ENCODE results near the gene FHIT. TPM values are rescaled to one million over a fixed set of nuclear protein-coding genes. Genes with fewer than 3 reads are reported as not detected.

FHIT gene
- polyA plus RNA-seq, 1 donor, result 35.8 TPM

DNA sequence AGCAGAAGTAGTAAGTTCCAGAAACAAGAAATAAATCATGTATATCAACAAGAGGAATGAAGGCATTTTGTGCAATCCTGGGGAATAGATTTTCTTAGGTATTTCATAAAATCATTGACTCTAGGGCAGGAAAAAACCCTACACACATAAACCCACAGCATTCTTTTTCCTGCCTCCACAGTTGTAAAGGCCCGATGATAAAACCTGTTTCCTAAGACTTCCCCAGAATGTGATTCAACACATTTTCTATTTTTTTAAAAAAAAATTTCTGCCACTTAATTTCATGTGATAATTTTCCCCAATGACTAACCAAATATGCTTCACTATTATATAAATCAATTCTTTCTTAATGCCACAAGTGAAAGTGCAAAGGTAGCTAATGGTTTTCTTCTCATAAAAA lies 407.0 kb downstream of the FHIT start:
- Histone ChIP-seq H3K27ac (ENCODE audit: low read length) (no peak overlapping the region), H3K9me3 (ENCODE audit: control insufficient read depth, low read depth, low read length) (no peaks in the 10 kb centered on the region), H3K4me3 (ENCODE audit: low read length) (no peak overlapping the region), H3K27me3 (ENCODE audit: control insufficient read depth, insufficient read depth, low read length) (no peaks in the 10 kb centered on the region), H3K36me3 (ENCODE audit: control insufficient read depth, insufficient read depth, low read length) (no peaks in the 10 kb centered on the region), H3K4me1 (ENCODE audit: control insufficient read depth, insufficient read depth, low read length) (no peaks in the 10 kb centered on the region)
- no peak for DNase-seq
- 100% methylated on average over 1 of the region's 1 CpG for WGBS (ENCODE audit: insufficient coverage, low lambda C conversion rate)

DNA sequence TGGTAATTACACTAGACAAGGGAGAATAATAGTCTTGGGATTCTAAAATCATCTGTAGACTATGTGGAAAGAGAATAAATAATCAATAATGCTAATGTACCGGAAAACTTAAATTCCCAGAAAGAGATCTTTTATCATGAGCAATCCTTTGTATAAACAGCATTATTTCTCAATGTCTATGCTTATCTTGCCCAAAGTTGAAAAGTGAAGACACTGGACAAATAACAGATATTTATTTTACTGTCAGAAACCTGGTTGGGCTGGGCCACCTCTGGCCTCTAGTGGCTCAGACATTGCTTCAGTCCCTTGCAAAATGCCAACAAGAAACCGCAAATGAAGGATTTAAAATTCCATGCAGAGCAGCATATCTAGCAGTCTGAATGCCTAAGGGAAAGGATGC lies 409.9 kb downstream of the FHIT start:
- WGBS (ENCODE audit: insufficient coverage, low lambda C conversion rate), result no CpG with 5 or more reads among the region's 2 CpGs
- H3K36me3 ChIP-seq (ENCODE audit: control insufficient read depth, insufficient read depth, low read length), result no peaks in the 10 kb centered on the region
- no peak overlapping the region for H3K4me3 ChIP-seq (ENCODE audit: low read length)
- H3K27ac ChIP-seq (ENCODE audit: low read length), result no peak overlapping the region
- no peaks in the 10 kb centered on the region for H3K4me1 ChIP-seq (ENCODE audit: control insufficient read depth, insufficient read depth, low read length)
- no peak for DNase-seq
- H3K9me3 ChIP-seq (ENCODE audit: control insufficient read depth, low read depth, low read length), result no peaks in the 10 kb centered on the region
- H3K27me3 ChIP-seq (ENCODE audit: control insufficient read depth, insufficient read depth, low read length), result no peaks in the 10 kb centered on the region

DNA sequence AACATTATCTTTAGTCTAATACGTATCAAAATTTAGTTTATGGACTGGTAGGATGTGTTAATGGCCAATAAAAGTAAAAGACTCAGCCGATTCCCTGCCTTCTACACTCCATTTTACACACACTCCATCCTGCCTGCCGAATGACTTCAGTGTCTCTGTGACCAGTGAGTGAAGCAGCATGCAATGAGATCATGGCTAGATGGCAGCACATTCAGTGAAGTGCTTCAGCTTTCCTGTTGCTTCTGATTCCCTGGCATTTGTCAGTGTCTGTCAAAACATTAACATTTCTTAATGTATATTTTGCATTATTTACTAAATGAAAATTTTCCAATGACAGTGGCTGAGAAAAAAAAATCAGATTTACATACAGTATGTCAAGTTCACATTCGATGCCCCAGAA lies 412.0 kb downstream of the FHIT start:
- H3K27me3 ChIP-seq (ENCODE audit: control insufficient read depth, insufficient read depth, low read length), result no peaks in the 10 kb centered on the region
- WGBS (ENCODE audit: insufficient coverage, low lambda C conversion rate), result no CpG with 5 or more reads among the region's 4 CpGs
- DNase-seq, result no peak

DNA sequence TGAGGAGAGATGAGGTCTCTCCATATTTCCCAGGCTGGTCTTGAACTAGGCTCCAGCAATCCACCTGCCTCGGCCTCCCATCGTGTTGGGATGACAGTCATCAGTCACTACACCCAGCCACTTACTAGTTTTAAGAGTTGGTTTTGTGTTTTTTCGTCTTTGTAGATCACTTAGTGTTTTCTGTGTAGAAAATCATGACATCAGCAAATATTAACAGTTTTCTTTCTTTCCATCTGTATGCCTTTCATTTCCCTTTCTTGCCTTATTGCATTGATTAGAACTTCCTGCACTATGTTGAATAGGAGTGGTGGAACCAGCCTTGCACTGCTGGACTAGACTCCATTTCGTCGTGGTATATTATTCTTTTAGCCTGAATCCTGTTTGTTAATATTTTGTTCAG lies 415.5 kb downstream of the FHIT start:
- Histone ChIP-seq H3K36me3 (ENCODE audit: control insufficient read depth, insufficient read depth, low read length) (no peaks in the 10 kb centered on the region), H3K27ac (ENCODE audit: low read length) (no peak overlapping the region), H3K27me3 (ENCODE audit: control insufficient read depth, insufficient read depth, low read length) (no peaks in the 10 kb centered on the region), H3K4me3 (ENCODE audit: low read length) (no peak overlapping the region), H3K9me3 (ENCODE audit: control insufficient read depth, low read depth, low read length) (no peaks in the 10 kb centered on the region), H3K4me1 (ENCODE audit: control insufficient read depth, insufficient read depth, low read length) (no peaks in the 10 kb centered on the region)
- DNase-seq, result no peak
- WGBS (ENCODE audit: insufficient coverage, low lambda C conversion rate), result 100% methylated on average over 3 of the region's 5 CpGs

More for the DNA sequence above, 412.0 kb downstream of the FHIT start:
- no peaks in the 10 kb centered on the region for H3K4me1 ChIP-seq (ENCODE audit: control insufficient read depth, insufficient read depth, low read length)
- H3K27ac ChIP-seq (ENCODE audit: low read length), result no peak overlapping the region
- no peaks in the 10 kb centered on the region for H3K36me3 ChIP-seq (ENCODE audit: control insufficient read depth, insufficient read depth, low read length)
- H3K9me3 ChIP-seq (ENCODE audit: control insufficient read depth, low read depth, low read length), result no peaks in the 10 kb centered on the region
- no peak overlapping the region for H3K4me3 ChIP-seq (ENCODE audit: low read length)

DNA sequence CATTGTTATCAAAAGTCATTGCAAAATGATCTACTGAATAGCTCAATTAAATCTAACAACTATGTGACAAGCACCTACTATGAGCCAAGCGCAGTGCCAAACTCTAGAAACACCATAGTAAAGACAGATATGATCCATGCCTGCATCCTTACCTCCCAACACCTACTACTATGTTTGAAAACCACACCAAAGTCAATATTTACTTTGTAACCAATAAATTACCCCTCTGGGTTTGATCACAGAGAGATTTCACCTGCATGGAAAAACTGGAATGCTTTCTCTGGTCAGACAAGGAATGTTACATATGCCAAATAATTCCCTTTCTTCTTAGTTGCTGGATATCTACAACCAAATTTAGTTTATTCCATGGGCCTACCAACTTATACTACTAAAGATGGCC lies 422.2 kb downstream of the FHIT start:
- H3K27me3 ChIP-seq (ENCODE audit: control insufficient read depth, insufficient read depth, low read length), result no peaks in the 10 kb centered on the region
- H3K4me1 ChIP-seq (ENCODE audit: control insufficient read depth, insufficient read depth, low read length), result no peaks in the 10 kb centered on the region
- H3K9me3 ChIP-seq (ENCODE audit: control insufficient read depth, low read depth, low read length), result peaks cover 3% of the 10 kb centered on the region
- no CpG with 5 or more reads among the region's 1 CpG for WGBS (ENCODE audit: insufficient coverage, low lambda C conversion rate)
- DNase-seq, result no peak
- H3K36me3 ChIP-seq (ENCODE audit: control insufficient read depth, insufficient read depth, low read length), result no peaks in the 10 kb centered on the region
- H3K4me3 ChIP-seq (ENCODE audit: low read length), result no peak overlapping the region
- no peak overlapping the region for H3K27ac ChIP-seq (ENCODE audit: low read length)

DNA sequence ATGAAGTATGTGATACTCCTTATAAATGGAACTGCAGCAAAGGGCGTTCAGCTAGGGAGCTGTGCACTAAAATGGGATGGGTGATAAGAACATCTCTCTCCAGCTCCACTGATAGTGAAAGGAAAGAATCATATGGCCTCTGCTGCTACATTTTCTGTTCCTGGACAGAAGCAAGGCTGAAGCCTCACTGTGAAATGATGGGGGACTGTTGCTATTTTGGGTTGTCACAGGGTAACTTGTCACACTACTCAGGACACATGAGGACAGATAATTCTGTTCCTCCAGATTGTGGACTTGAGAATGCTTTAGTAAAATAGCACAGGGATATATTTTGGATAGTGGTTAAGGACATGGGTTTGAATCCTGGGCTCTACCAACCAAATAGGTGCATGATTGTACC lies 423.6 kb downstream of the FHIT start:
- no CpG with 5 or more reads among the region's 1 CpG for WGBS (ENCODE audit: insufficient coverage, low lambda C conversion rate)
- H3K36me3 ChIP-seq (ENCODE audit: control insufficient read depth, insufficient read depth, low read length), result no peaks in the 10 kb centered on the region
- DNase-seq, result no peak
- no peak overlapping the region for H3K4me3 ChIP-seq (ENCODE audit: low read length)
- H3K27ac ChIP-seq (ENCODE audit: low read length), result no peak overlapping the region
- no peaks in the 10 kb centered on the region for H3K4me1 ChIP-seq (ENCODE audit: control insufficient read depth, insufficient read depth, low read length)
- H3K27me3 ChIP-seq (ENCODE audit: control insufficient read depth, insufficient read depth, low read length), result no peaks in the 10 kb centered on the region
- H3K9me3 ChIP-seq (ENCODE audit: control insufficient read depth, low read depth, low read length), result peaks cover 3% of the 10 kb centered on the region

DNA sequence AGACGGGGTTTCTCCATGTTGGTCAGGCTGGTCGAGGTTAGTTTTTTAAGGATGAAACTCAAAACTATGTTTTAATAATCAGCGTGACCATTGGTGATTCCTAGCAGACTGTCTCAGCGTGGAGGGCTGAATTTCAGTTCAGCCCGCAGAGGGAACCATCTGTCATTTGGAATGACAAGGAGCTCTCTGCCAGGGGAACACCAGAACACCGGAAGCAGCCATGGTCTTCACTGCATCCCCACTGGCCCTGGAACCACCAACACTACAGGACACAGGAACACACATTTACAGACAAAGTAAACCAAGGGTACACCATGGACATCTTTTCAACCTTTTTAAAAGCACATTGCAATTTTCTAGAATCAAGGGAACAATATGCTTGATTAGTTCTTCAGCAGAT lies 424.7 kb downstream of the FHIT start:
- H3K27ac ChIP-seq (ENCODE audit: low read length), result no peak overlapping the region
- WGBS (ENCODE audit: insufficient coverage, low lambda C conversion rate), result 100% methylated on average over 2 of the region's 6 CpGs
- no peaks in the 10 kb centered on the region for H3K4me1 ChIP-seq (ENCODE audit: control insufficient read depth, insufficient read depth, low read length)
- H3K9me3 ChIP-seq (ENCODE audit: control insufficient read depth, low read depth, low read length), result peaks cover 3% of the 10 kb centered on the region
- H3K27me3 ChIP-seq (ENCODE audit: control insufficient read depth, insufficient read depth, low read length), result no peaks in the 10 kb centered on the region
- no peaks in the 10 kb centered on the region for H3K36me3 ChIP-seq (ENCODE audit: control insufficient read depth, insufficient read depth, low read length)
- no peak overlapping the region for H3K4me3 ChIP-seq (ENCODE audit: low read length)
- DNase-seq, result no peak

DNA sequence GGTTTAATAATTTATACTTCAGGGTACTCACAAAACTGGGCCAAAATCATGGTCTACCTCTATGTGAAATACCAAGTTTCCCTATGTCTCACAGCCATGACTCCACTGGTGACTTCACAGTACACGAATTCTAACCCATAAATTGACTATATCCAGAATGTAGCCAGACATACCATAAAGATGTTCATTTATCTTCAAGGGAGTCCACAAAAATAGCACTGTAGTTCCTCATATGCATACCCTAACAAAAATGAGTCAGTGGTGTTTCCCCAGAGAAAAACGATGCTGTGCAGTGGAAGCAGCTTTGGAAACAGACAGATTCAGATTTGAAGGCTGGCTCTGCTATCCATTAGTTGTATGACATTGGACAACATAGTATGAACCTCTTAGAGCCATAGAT lies 438.8 kb downstream of the FHIT start:
- H3K27ac ChIP-seq (ENCODE audit: low read length), result no peak overlapping the region
- no peak for DNase-seq
- 100% methylated on average over 1 of the region's 2 CpGs for WGBS (ENCODE audit: insufficient coverage, low lambda C conversion rate)

DNA sequence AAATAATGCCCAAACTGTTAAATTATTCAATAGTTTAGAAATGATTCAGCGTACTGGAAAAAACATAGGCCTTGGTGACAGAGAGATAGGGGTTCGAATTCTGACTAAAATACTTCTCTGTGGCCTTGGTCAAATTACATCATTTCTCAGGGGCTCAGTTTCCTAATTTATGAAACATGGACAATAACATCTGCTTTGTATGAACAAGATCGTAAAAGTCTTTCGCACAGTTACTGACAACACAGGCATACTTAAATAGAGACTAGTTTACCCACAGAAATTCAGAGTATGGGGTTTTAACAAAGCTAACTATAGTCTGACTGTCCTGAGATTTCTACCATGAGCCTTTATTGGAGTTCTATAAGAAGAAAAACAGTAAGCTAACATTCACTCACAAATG lies 440.4 kb downstream of the FHIT start:
- no peak for DNase-seq
- no CpG with 5 or more reads among the region's 4 CpGs for WGBS (ENCODE audit: insufficient coverage, low lambda C conversion rate)
- H3K4me1 ChIP-seq (ENCODE audit: control insufficient read depth, insufficient read depth, low read length), result no peaks in the 10 kb centered on the region
- H3K4me3 ChIP-seq (ENCODE audit: low read length), result no peak overlapping the region
- H3K27ac ChIP-seq (ENCODE audit: low read length), result no peak overlapping the region
- no peaks in the 10 kb centered on the region for H3K36me3 ChIP-seq (ENCODE audit: control insufficient read depth, insufficient read depth, low read length)
- no peaks in the 10 kb centered on the region for H3K27me3 ChIP-seq (ENCODE audit: control insufficient read depth, insufficient read depth, low read length)
- H3K9me3 ChIP-seq (ENCODE audit: control insufficient read depth, low read depth, low read length), result no peaks in the 10 kb centered on the region

More for the DNA sequence above, 438.8 kb downstream of the FHIT start:
- Histone ChIP-seq H3K4me3 (ENCODE audit: low read length) (no peak overlapping the region), H3K4me1 (ENCODE audit: control insufficient read depth, insufficient read depth, low read length) (no peaks in the 10 kb centered on the region), H3K36me3 (ENCODE audit: control insufficient read depth, insufficient read depth, low read length) (no peaks in the 10 kb centered on the region), H3K9me3 (ENCODE audit: control insufficient read depth, low read depth, low read length) (no peaks in the 10 kb centered on the region), H3K27me3 (ENCODE audit: control insufficient read depth, insufficient read depth, low read length) (no peaks in the 10 kb centered on the region)

DNA sequence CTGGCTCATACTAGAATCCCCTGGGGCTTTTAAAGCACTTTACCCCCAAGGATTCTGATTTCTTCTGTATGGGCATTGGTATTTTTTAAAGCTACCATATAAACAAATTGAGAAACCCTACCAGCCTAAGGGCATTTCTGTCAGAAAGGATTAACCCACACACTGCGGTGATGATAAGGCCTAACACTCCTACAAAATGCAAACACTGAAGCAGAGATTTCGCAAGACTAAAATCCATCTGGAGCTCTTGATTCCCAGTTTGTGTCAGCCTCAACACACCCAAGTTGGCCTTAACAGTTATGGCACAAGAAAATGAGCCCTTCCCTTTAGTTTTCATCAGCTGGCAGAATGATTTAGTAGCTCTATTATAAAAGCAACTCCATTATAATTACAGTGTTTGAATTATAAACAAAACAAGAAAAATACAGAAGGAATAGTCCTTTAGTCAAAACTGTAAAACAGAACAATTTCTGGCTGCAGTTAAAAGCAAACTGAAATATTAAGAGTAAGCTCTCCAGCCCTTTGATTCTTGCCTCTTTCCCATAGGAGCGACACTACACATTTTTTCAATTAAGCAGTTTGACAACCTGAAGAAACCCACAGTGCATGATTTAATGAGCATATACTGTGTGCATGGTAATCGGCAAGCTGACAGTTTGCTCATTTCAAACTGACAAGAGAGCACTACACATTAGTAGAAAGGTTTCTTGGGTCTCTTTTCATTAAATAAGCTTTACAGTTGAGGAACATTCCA lies 441.2 kb downstream of the FHIT start:
- Histone ChIP-seq H3K4me3 (ENCODE audit: low read length) (no peak overlapping the region), H3K27me3 (ENCODE audit: control insufficient read depth, insufficient read depth, low read length) (no peaks in the 10 kb centered on the region), H3K4me1 (ENCODE audit: control insufficient read depth, insufficient read depth, low read length) (no peaks in the 10 kb centered on the region), H3K27ac (ENCODE audit: low read length) (no peak overlapping the region), H3K9me3 (ENCODE audit: control insufficient read depth, low read depth, low read length) (no peaks in the 10 kb centered on the region), H3K36me3 (ENCODE audit: control insufficient read depth, insufficient read depth, low read length) (no peaks in the 10 kb centered on the region)
- DNase-seq, result peak in 1 of 2 donors; percentile 11
- WGBS (ENCODE audit: insufficient coverage, low lambda C conversion rate), result 71% methylated on average over 1 of the region's 4 CpGs

Data from large intestine (tissue), 3 donors.